Nephron (organoid): ENCODE results near the gene SELENOK.

Source experiments
- H3K27ac Mint-ChIP-seq, 3 experiments: 2 replicates each; pipeline ENCODE4 v1.8.0; 2020; ENCODE audit warnings: mixed read lengths in 3 of 3, mild to moderate bottlenecking in 2 of 3, moderate library complexity in 1 of 3
- H3K27me3 Mint-ChIP-seq: 2 replicates; pipeline ENCODE4 v1.8.0; 2021; ENCODE audit warnings: low read depth, mild to moderate bottlenecking, moderate library complexity, mixed read lengths
- H3K36me3 Mint-ChIP-seq: 2 replicates; pipeline ENCODE4 v1.8.0; 2020; ENCODE audit warnings: low read depth, mixed read lengths
- H3K4me1 Mint-ChIP-seq: 2 replicates; pipeline ENCODE4 v1.8.0; 2020; ENCODE audit warnings: mixed read lengths
- H3K4me3 Mint-ChIP-seq, 3 experiments: 2 replicates each; pipeline ENCODE4 v1.8.0; 2020; ENCODE audit warnings: mild to moderate bottlenecking in 3 of 3, mixed read lengths in 3 of 3, moderate library complexity in 2 of 3
- H3K9me3 Mint-ChIP-seq: 2 replicates; pipeline ENCODE4 v1.8.0; 2020; ENCODE audit warnings: mixed read lengths
- CTCF ChIP-seq, 3 experiments: fragments of 200-600 bp; sonication (generic); IDR thresholded peaks; one replicate each; pipeline ENCODE4 v1.5.0; 2021; ENCODE audit warnings: antibody characterized with exemption in 3 of 3; ENCODE audit not compliant: unreplicated experiment in 3 of 3

The SELENOK gene

GRCh38 chr3:53846851-53847155 is 44.9 kb downstream of the SELENOK start:
- no peak for TF ChIP-seq CTCF (IDR thresholded peaks at IDR 0.05; ENCODE audit: unreplicated experiment in 3 of 3)
- H3K4me3 Mint-ChIP-seq = peak overlapping the region; percentile 75 to 83 (median 82)
- H3K36me3 Mint-ChIP-seq = no peaks in the 10 kb centered on the region
- H3K27me3 Mint-ChIP-seq = peaks cover 50% of the 10 kb centered on the region
- H3K27ac Mint-ChIP-seq = peak overlapping the region in 1 of 3 experiments; percentile 43
- H3K4me1 Mint-ChIP-seq = peaks cover 8% of the 10 kb centered on the region
- no peaks in the 10 kb centered on the region for H3K9me3 Mint-ChIP-seq

DNA sequence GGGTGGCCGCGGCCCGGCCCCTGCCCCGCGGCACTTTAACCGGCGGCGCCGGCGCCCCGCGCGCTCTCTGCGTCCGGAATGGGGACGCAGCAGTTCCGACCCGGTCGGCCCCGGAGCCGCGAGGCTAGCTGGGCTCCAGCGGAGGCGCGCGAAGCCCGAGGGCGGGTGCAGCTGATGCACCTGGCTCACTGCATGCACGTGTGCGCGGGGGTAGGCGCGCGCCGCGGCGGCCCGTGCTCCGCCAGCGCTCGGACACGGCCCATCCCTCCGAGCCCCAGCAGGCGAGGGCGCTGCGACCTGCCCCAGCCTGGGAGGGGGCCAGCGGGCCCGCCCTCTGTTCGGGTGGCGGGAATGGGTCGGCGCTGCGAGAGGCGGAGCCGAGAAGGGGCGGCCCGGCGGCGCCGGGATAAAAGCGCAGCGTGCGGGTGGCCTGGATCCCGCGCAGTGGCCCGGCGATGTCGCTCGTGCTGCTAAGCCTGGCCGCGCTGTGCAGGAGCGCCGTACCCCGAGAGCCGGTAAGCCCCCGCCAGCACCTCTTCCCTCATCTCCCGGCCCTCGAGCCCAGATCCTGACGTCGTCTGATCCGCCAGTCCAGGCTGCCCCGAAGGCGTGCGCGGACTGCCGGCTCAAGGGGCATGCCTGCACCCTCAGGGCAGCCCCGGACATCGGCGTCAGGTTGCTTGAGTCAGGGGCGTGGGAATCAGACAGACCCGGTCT is 45.4 kb downstream of the SELENOK start, which contains the start of the genes CHDH and IL17RB:
Gene CHDH (minus strand): TSS at position 286 of the 717 bp plus-strand sequence. CDS start 22,411 bp downstream, outside the sequence.
Gene IL17RB (plus strand): TSS at position 435 of the 717 bp plus-strand sequence. CDS start 21 bp downstream, at position 456.
- TF ChIP-seq CTCF (IDR thresholded peaks at IDR 0.05; ENCODE audit: unreplicated experiment in 3 of 3) = no peak
- Mint-ChIP-seq H3K9me3 (no peaks in the 10 kb centered on the region), H3K4me1 (peaks cover 8% of the 10 kb centered on the region), H3K27me3 (peaks cover 52% of the 10 kb centered on the region), H3K27ac (peak within 1 kb of the TSS in 2 of 3 experiments; percentile 42 to 64), H3K4me3 (peak within 1 kb of the TSS; percentile 79 to 85 (median 83)), H3K36me3 (no peaks in the 10 kb centered on the region)

DNA sequence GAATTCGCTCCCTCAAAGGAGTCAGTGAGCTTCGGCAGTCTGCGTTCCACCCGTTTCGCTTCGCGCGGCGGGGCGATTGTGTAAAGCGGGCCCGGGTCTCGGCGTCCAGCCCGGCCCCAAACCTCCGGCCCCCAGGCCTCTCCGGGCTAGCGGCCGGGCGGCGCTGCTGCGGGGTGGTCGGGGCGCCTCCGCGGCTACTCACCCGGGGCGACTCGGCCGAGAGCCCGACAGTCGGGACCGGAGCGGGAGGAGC is 45.9 kb downstream of the SELENOK start:
- Mint-ChIP-seq H3K36me3 (no peaks in the 10 kb centered on the region), H3K4me1 (peaks cover 8% of the 10 kb centered on the region), H3K4me3 (peak overlapping the region; percentile 79 to 85 (median 83)), H3K9me3 (no peaks in the 10 kb centered on the region), H3K27ac (peak overlapping the region in 2 of 3 experiments; percentile 42 to 64), H3K27me3 (peaks cover 52% of the 10 kb centered on the region)
- TF ChIP-seq CTCF (IDR thresholded peaks at IDR 0.05; ENCODE audit: unreplicated experiment in 3 of 3) = no peak

- Mint-ChIP-seq H3K4me1 (peaks cover 8% of the 10 kb centered on the region), H3K36me3 (no peaks in the 10 kb centered on the region), H3K9me3 (no peaks in the 10 kb centered on the region), H3K27me3 (peaks cover 52% of the 10 kb centered on the region), H3K27ac (peak overlapping the region in 2 of 3 experiments; percentile 42 to 64), H3K4me3 (peak overlapping the region; percentile 79 to 85 (median 83))
- TF ChIP-seq CTCF (IDR thresholded peaks at IDR 0.05; ENCODE audit: unreplicated experiment in 3 of 3) = peak in 2 of 3 experiments; percentile 21 to 47
Observed at GRCh38 chr3:53845103-53845880, 46.4 kb downstream of the SELENOK start.

GRCh38 chr3:53844262-53845102 is 47.2 kb downstream of the SELENOK start:
- Mint-ChIP-seq H3K27ac (peak overlapping the region; percentile 41 to 56 (median 47)), H3K4me1 (peaks cover 8% of the 10 kb centered on the region), H3K27me3 (peaks cover 47% of the 10 kb centered on the region), H3K9me3 (no peaks in the 10 kb centered on the region), H3K4me3 (peak overlapping the region; percentile 79 to 85 (median 83)), H3K36me3 (no peaks in the 10 kb centered on the region)
- TF ChIP-seq CTCF (IDR thresholded peaks at IDR 0.05; ENCODE audit: unreplicated experiment in 3 of 3) = no peak
